DMS 273 (cell line): ENCODE results near the gene SOX1.
A peak's percentile ranks its signal among the peaks of the same experiment; 100 is the strongest.

Experiments used
- DNase-seq: peaks from one replicate; lab custom pipeline; 2025; ENCODE audit not compliant: unreplicated experiment; lab: John Stamatoyannopoulos, UW

SOX1 gene

DNA sequence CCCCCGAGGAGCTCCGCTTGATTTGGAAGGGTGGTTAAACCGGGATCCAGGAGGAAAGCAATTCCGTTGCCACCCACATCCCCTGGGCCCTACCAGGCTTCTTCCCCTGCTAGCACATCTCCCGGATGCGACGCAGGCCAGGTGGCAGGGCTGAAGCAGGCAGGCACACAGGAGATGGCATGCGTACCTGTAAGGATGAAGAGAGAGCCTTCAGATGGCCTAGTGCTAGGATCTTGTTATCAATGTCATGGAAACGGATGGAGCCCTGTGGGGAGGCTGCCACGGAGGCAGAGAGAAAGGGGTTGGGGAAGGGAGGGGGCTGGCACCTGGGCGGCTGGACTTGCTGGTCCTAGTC lies 8.5 kb upstream of the SOX1 start:
- DNase-seq, result no peak

DNA sequence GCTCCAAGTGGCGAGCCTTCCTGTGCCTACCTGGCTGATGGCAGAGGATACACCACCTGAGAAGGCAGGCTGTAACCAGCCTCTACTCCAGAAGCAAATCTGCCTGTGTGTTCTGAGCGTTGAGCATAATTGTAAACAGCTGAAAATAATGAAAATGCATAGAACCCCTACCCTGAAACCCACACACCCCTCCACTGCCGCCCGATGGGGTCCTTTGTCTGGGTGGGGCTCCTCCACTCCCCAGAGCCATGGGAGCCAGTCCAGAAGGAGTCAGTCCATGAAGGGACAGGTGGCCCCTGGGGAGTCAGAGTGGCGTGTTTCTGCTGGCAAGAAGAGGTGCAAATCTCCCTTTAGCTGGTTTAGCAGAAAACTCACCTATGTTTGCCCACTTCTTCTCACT lies 8.0 kb upstream of the SOX1 start:
- DNase-seq, result no peak

DNA sequence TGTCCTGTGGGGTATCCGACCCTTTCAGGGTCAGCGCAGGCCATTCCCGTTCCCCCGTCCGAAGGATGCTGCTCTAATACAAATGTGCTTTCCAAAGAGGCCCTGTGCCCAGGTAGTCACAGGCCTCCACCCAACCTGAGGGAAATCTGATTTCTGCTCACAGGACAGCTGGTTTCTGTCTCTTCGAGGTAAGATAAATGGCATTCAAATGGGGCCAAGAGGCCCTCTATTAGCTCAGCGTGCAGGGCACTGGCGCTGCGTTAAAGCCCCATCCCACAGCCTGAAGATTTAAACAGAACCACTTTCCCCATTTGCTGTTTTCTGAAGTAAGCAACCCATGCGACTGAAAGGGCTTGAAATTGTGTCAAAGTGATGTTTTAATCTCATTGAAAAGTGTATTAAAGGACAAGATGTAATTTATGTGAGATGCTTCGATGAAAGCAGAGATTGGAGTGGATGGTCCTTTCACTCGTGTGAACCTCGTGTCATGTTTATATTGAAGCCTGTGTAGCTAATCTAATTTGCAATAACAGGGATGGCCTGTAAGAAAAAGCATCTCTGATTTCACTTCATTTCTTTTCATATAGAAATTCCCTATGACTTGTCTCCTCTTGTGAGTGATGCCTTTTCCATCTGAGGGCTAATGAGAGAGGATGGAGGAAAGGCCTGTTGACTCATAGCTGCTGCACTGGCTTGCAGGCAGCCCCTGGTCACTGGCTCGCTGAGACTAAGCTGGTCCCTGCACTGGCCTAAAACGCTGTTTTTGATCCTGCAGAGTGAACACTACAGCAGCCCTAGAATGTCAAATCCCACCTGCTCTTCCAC lies 7.3 kb upstream of the SOX1 start:
- DNase-seq, result no peak

DNA sequence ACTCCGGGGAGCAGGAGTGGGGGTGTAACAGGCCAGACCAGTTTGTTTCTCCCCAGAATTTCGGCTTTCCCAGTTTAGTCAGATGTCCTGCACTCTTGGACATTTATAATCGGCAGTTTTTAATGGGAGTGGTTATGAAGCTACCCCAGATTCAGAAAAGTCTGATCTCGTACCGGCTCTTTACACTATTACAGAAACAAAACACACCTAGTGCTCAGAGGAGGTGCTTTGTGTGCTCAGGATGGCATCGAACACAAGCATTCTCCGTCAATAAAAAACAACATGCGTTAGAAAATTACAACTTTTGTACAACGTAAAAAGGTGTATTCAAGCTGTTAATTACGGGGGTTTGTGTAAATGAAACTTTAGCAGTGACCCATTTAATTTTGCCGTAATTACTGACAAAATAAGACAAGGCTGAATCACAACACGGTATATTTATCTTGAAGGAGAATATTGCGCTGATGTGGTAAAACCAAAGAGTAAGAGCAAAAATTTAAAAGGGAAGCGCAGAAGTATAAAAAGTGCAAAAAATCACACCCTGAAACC lies 6.6 kb upstream of the SOX1 start:
- no peak for DNase-seq

DNA sequence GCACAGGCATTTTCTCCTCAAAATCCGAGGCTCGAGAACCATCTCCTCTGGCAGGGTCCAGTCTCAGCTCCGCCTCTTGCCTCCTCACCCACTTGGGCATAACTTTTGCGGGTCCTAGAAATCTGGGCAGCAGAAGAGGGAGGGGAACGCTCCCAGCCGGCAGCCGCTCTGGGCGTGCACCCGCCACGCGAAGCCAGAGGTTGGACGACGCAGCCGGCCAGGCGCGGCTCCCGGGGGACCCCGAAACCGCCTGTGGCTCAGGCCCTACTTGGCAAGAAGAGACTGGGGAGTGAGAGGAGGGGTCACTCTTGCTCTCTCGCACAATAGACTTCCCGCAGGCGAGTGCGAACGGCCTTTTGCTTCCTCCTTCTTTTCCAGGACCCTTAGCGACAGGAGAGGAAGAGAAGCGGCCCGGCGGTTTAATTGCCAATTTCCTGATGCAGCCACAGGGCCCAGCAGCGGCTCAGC lies 6.0 kb upstream of the SOX1 start:
- no peak for DNase-seq

DNA sequence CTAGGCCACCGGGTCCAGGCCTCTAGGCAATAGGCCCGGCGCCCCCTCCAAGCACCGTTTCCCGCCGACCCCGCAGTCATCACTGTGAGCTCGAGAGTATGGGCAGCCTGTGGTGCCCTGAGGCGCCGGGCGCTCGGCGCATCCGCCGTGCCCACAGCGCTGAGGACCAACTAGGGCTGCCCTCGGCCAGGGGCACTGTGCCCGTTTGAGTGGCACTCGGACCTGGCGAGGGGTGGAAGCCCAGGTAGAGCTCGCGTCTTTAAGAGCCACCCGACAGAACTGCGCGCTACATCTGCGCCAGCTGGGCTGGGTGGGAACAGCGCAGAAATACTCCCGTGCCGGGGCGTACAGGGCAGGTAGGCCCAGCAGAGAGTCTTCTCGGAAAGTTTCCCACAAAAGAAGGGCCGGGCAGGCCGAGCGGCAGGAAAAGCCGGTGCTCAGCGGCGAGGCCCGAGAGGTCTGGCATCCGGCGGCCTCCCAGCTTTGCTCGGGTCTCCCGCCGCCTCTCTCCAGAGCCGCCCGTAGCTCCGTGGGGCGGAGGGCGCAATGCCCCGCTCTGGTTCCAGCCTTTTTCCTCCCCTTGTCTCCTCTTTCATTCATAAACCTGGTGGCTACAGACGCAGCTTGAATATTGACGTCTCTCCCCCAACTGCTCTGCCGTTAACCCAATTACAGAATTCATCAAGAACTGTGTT lies 5.4 kb upstream of the SOX1 start:
- no peak for DNase-seq

DNA sequence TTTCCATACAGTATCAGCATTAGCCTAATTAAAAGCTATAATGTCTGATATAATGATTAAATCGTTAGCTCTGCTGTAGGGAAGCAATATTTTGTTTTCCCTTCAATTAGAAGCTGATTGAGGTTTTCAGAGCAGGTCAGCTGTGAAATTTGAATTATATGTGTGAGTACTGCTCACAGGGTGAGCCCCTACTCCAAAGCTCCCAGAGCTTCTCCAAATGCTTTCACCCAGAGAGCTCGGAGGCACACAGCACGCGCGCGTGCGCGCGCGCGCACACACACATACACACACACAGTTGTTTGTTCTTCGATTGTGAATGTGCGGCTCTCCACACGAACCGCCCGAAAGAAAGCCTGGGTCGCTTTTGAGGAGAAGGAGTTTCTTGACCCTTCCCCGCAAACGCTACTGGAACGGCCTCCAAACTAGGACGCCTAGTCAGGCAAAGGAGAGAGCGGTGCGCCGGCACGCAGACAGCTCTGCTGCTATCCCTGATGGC lies 4.8 kb upstream of the SOX1 start:
- DNase-seq, result no peak

DNA sequence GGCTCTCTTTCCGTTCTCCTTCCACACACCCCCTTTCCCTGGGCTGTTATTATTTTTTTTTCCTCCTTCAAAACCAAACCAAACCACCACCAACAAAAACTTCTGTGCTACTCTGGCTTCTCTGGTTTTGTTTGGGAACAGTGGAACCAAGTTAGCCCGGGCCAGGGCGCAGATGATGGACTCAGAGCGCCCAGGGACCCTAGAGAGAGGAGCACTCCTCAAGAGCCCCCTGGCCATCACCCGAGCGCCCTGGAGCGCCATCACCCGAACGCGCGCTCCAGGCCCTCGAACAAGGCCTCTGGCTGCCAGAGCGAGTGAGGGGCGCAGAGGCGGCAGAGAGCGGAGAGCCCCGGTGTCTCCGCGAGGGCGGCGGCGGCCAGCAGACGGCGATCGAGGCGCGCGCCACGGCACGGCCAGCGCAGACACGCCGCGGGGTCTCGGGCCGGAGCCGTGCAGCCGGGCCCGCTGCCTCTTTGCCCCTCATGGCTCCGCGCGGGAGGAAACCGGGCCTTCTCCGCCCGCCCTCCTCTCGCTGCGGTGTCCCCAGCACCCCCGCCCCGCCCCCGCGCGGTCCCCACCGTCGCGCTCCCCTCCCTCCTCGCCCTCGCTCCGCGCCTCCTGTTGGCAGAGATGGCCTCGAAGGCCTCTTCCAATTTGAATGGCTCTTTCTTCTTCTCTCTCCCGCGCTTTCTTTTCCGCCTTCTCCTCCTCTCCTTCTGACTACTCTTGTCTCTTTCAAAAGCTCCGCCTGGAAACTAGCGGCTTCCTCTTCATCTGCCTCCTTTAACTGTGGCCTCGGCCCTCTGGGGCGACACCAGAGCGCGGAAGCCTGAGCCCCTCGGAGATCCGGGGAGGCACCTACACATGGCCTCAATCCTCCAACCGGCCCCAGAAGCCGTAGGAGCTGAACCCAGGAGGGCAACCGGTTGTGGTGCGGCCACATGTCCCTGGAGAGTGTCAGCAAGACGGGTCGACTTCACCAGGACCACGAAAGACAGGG lies 4.1 kb upstream of the SOX1 start:
- peak; percentile 45 for DNase-seq

DNA sequence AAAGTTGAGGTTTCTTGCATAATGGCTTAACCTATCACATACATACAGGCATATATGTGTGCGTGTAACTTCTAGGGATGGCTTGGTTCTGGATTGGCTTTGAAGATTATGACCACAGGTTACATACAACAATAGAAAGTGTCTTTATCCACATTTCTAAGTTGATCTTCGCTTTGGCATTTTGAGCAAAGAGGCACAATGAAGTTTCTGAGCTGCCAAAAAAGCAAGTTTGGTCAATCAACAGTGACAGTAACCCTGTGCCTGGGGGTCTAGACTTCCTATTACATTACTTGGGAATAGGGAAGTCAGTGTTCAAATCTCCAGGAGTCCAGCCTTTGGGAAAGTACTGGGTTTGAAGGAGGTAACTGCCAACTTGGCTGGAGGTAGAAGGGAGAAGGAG lies 3.1 kb upstream of the SOX1 start:
- DNase-seq, result no peak

DNA sequence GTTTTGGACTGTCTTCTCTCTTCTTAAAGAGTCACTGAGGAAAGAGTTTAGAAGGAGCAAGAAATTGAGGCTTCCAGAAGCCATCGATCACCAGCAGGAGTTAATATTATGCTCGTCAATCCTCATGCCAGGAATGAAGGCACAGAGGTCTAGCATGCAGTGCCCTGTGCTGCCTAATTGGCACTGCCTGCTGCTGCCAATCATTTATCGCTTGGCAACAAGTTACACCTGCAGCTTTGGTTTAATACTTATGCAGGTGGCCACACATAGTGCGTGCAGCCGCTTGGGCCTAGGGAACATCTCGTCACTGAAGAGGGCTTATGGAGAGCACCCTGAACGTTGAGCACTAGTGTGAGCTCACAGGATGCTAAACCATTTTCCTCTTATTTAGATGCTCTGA lies 2.7 kb upstream of the SOX1 start:
- no peak for DNase-seq

DNA sequence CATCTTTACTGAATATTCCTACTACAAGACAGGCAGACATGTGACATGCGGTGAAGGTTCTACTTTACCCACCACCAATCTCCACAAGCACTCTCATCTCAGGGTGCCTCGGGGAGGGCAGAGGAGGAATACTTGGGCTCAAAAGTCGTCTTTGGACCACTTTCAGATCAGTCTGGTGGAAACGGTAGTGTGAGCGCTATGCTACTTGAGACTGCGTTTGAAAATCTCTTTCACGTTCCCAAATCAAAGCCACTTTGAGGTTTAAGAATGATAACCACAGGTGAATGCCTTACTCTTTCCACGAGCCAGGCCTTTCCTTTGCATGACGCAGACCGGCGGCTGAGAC lies 1.5 kb upstream of the SOX1 start:
- no peak for DNase-seq

DNA sequence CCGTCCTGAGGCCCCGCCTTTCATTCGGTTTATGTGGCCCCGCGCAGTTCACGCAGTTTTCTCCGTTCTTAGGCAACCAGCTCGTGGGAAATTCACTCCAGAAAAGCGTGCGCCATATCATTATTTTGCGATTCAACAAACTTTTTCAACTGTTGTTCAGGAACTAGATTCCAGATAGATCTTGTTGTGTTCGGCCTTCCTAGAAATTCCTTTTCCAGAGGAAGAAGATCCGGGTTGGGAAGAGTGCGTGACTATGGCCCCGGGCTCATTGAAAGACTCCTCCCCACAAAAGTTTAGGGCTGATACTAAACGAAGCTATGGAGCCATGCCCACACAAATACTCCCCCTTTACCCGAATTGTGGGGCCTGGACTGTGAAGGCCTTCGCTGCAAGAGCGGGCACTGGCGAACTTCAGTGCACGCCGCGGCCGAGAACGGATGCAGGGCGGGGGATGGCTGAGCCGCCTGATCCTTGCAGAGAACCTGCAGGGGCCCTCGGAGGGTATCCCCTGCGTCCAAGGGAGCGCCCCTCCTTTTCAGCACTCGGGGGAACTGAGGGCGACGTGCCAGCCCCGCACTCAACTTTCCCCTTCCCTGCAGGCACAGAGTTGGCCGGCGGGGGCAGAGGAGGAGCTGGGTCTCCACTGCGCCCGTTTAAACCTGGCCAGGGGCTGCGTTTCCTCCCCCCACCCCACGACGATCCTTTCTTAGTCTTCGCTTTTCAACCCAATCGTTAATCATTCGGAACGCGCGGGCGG lies 904 bp upstream of the SOX1 start:
- no peak for DNase-seq

DNA sequence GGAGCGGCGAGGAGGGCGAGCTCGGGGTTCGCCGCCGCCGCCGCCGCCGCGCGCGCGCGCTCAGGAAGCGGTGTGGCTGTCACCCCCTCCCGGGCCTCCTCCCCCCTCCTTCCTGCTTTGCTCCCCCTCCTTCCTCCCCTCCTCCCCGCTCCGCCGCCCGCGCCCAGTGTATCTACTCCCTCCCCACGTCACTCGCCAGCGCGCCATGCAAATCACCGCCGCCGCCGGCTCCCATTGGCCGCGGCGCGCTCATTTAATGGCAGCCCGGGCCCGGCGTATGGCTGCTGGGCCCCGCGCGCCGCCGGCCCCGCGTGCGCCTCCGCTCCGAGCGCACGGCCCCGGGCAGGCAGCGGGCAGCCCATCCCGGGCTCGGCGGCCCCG lies 335 bp upstream of the SOX1 start:
- peak; percentile 86 for DNase-seq

DNA sequence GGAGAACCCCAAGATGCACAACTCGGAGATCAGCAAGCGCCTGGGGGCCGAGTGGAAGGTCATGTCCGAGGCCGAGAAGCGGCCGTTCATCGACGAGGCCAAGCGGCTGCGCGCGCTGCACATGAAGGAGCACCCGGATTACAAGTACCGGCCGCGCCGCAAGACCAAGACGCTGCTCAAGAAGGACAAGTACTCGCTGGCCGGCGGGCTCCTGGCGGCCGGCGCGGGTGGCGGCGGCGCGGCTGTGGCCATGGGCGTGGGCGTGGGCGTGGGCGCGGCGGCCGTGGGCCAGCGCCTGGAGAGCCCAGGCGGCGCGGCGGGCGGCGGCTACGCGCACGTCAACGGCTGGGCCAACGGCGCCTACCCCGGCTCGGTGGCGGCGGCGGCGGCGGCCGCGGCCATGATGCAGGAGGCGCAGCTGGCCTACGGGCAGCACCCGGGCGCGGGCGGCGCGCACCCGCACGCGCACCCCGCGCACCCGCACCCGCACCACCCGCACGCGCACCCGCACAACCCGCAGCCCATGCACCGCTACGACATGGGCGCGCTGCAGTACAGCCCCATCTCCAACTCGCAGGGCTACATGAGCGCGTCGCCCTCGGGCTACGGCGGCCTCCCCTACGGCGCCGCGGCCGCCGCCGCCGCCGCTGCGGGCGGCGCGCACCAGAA lies 1.1 kb downstream of the SOX1 start:
- peak; percentile 54 for DNase-seq

DNA sequence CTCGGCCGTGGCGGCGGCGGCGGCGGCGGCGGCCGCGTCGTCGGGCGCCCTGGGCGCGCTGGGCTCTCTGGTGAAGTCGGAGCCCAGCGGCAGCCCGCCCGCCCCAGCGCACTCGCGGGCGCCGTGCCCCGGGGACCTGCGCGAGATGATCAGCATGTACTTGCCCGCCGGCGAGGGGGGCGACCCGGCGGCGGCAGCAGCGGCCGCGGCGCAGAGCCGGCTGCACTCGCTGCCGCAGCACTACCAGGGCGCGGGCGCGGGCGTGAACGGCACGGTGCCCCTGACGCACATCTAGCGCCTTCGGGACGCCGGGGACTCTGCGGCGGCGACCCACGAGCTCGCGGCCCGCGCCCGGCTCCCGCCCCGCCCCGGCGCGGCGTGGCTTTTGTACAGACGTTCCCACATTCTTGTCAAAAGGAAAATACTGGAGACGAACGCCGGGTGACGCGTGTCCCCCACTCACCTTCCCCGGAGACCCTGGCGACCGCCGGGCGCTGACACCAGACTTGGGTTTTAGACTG lies 1.7 kb downstream of the SOX1 start:
- DNase-seq, result peak; percentile 56

DNA sequence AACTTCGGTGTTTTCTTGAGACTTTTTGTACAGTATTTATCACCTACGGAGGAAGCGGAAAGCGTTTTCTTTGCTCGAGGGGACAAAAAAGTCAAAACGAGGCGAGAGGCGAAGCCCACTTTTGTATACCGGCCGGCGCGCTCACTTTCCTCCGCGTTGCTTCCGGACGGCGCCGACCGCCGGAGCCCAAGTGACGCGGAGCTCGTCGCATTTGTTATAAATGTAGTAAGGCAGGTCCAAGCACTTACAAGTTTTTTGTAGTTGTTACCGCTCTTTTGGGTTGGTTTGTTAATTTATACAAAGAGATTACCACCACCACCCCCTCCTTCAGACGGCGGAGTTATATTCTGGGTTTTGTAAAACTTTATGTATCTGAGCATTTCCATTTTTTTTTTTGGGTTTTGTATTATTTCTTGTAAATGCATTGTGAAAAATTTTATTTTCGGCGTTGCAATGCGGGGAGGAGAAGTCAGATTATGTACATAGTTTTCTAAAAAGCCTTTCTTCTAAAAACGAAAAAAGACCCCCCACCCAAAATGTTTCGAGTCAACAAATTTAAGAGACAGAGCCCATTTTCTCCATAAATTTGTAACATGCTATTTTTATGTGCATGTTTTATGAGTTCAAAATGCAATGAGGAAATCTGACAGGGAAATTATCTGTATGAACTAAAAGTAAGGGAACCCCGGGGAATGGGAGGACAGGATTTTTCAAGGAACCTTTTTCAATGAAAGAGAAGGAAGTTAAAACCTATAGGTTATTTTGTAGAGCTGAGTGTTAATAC lies 2.3 kb downstream of the SOX1 start:
- peak; percentile 24 for DNase-seq

DNA sequence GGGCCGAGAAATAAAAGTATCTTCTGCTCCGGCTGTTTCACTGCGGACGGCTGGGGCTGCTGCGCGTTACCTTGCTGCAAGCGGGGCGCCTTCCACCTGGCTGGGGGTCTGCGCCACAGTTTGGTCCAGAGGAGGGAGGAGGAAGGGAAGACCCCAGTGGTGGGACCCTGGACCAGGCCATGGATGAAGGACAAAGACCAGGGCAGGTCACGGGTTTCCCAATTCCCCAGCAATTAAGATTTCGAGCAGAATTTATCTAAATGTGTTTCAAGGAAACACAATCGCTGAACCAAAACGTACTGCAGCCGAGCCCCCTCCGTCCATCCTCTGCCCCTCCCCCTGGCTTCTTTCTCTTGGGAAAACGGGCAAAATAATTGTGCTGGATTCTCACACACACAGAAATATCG lies 2.9 kb downstream of the SOX1 start:
- DNase-seq, result no peak

DNA sequence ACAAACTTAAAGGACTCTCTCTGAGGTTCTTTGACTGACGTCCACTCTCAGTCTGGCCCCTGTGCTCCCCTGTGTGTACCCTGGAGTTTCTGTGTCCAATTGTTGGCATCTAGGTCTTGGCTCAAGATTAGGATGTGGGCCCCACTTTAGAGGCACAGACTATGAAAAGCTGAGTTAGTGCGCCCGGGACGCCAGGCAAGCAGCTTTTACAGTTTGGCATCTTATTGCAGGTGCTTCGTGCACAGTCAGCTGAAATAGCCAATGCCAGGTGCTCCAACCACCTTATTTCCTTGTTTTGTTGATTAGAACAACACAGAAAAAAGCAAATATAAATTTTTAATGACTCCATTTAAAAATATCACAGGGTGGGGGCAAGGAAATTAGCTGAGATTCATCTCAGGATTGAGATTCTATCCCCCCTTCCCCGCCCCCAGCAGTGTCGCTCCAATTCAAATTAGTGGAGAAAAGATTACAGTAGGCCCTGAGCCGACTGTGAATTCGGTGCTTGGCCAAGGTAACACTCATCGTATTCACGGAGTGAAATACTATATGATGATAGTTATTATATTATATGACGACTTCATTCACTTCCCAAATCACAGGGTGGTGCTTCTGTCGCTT lies 4.3 kb downstream of the SOX1 start:
- no peak for DNase-seq
